ENCODE data around the gene LGALS3.

The LGALS3 gene

GRCh38 chr14:55131370-55132137, 2.5 kb downstream of the LGALS3 start:
- DNase-seq (ENCODE audit: low read depth) = no peak

GRCh38 chr14:55133416-55133815, 4.4 kb downstream of the LGALS3 start:
- no peak for DNase-seq (ENCODE audit: low read depth)

- no peak for DNase-seq (ENCODE audit: low read depth)
Observed at GRCh38 chr14:55136241-55136640, 7.2 kb downstream of the LGALS3 start.

- DNase-seq (ENCODE audit: low read depth) = no peak
Observed at GRCh38 chr14:55136885-55137786, 8.1 kb downstream of the LGALS3 start.

- DNase-seq (ENCODE audit: low read depth) = no peak
Observed at GRCh38 chr14:55138091-55138490, 9.0 kb downstream of the LGALS3 start.

- no peak for DNase-seq (ENCODE audit: low read depth)
Observed at GRCh38 chr14:55139141-55139540, 10.1 kb downstream of the LGALS3 start.

- no peak for DNase-seq (ENCODE audit: low read depth)
Observed at GRCh38 chr14:55139696-55140509, 10.9 kb downstream of the LGALS3 start.

- DNase-seq (ENCODE audit: low read depth) = no peak
Observed at GRCh38 chr14:55141825-55142224, 12.8 kb downstream of the LGALS3 start.

- DNase-seq (ENCODE audit: low read depth) = no peak
Observed at GRCh38 chr14:55142466-55142865, 13.4 kb downstream of the LGALS3 start.

GRCh38 chr14:55146425-55146824, 17.4 kb downstream of the LGALS3 start:
- no peak for DNase-seq (ENCODE audit: low read depth)

GRCh38 chr14:55151601-55152000, 22.5 kb downstream of the LGALS3 start:
- DNase-seq (ENCODE audit: low read depth) = no peak

- no peak for DNase-seq (ENCODE audit: low read depth)
Observed at GRCh38 chr14:55152052-55152753, 23.2 kb downstream of the LGALS3 start.

GRCh38 chr14:55153951-55154350, 24.9 kb downstream of the LGALS3 start:
- no peak for DNase-seq (ENCODE audit: low read depth)

- no peak for DNase-seq (ENCODE audit: low read depth)
Observed at GRCh38 chr14:55157080-55157479, 28.0 kb downstream of the LGALS3 start.

GRCh38 chr14:55158412-55158811, 29.4 kb downstream of the LGALS3 start:
- no peak for DNase-seq (ENCODE audit: low read depth)

- DNase-seq (ENCODE audit: low read depth) = no peak
Observed at GRCh38 chr14:55160989-55161388, 31.9 kb downstream of the LGALS3 start.

GRCh38 chr14:55170526-55170925, 41.5 kb downstream of the LGALS3 start:
- DNase-seq (ENCODE audit: low read depth) = no peak

GRCh38 chr14:55180006-55180405, 51.0 kb downstream of the LGALS3 start:
- no peak for DNase-seq (ENCODE audit: low read depth)

- DNase-seq (ENCODE audit: low read depth) = no peak
Observed at GRCh38 chr14:55180434-55180833, 51.4 kb downstream of the LGALS3 start.

GRCh38 chr14:55188686-55189295, 59.7 kb downstream of the LGALS3 start:
- no peak for DNase-seq (ENCODE audit: low read depth)

- no peak for DNase-seq (ENCODE audit: low read depth)
Observed at GRCh38 chr14:55190906-55191202, 61.8 kb downstream of the LGALS3 start.
